Stomach smooth muscle (tissue), 2 donors: ENCODE measurements around the gene ETV6.
A peak's percentile ranks its signal among the peaks of the same experiment; 100 is the strongest.

Experiments used
- H3K27ac ChIP-seq: one replicate; pipeline ENCODE4 v1.7.0; 2013; ENCODE audit warnings: mild to moderate bottlenecking, low read length, inconsistent platforms
- H3K27me3 ChIP-seq, 2 donors: one replicate each; pipeline ENCODE4 v1.7.0; 2013; ENCODE audit warnings: low read length in 2 of 2; ENCODE audit not compliant: insufficient read depth in 2 of 2, control insufficient read depth in 1 of 2
- H3K36me3 ChIP-seq, 2 donors: one replicate each; pipeline ENCODE4 v1.7.0; 2013; ENCODE audit warnings: low read length in 2 of 2; ENCODE audit not compliant: control insufficient read depth in 2 of 2, insufficient read depth in 2 of 2
- H3K4me1 ChIP-seq: one replicate; pipeline ENCODE4 v1.7.0; 2013; ENCODE audit warnings: low read length; ENCODE audit not compliant: control insufficient read depth, insufficient read depth
- H3K4me3 ChIP-seq, 2 donors: one replicate each; pipeline ENCODE4 v1.7.0; 2013; ENCODE audit warnings: low read length in 2 of 2
- H3K9ac ChIP-seq, 2 donors: one replicate each; pipeline ENCODE4 v1.7.0; 2013; ENCODE audit warnings: low read length in 2 of 2, mild to moderate bottlenecking in 1 of 2
- H3K9me3 ChIP-seq, 2 donors: one replicate each; pipeline ENCODE4 v1.7.0; 2013; ENCODE audit warnings: low read length in 2 of 2; ENCODE audit not compliant: control insufficient read depth in 2 of 2
- donor health status: healthy.
- donor health status: Pancreatic carcinoma.

ETV6 gene

GRCh38 chr12:11714626-11715025, 65.2 kb downstream of the ETV6 start:
- Histone ChIP-seq H3K27ac (no peak overlapping the region), H3K9ac (no peak overlapping the region), H3K4me1 (peaks cover 32% of the 10 kb centered on the region), H3K9me3 (no peaks in the 10 kb centered on the region), H3K27me3 (no peaks in the 10 kb centered on the region), H3K36me3 (peaks cover 0 to 5% of the 10 kb centered on the region in 2 donors), H3K4me3 (no peak overlapping the region)

DNA sequence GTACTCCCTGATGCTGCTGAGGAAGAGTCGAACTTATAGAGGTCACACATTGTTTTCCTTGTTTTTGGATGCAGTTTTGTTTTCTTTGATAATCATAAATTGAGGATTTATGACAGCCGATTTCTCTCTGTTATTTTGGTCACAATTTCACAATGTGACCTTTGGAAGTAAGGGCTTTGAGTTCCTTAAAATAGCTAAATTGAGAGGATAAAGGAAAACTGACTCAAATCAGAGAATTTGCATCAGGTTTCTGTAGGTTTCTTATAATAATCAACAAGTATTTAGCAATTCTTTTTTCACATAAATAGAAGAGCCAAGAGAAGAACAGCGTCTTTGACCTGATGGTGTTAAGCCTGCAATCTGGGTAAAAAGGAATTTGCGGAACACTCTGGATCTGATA, 66.1 kb downstream of the ETV6 start:
- no peak overlapping the region for H3K9ac ChIP-seq
- no peak overlapping the region for H3K4me3 ChIP-seq
- H3K9me3 ChIP-seq: no peaks in the 10 kb centered on the region
- peaks cover 0 to 5% of the 10 kb centered on the region in 2 donors for H3K36me3 ChIP-seq
- H3K27me3 ChIP-seq: no peaks in the 10 kb centered on the region
- peaks cover 33% of the 10 kb centered on the region for H3K4me1 ChIP-seq
- no peak overlapping the region for H3K27ac ChIP-seq

GRCh38 chr12:11716794-11717518, 67.5 kb downstream of the ETV6 start:
- H3K4me1 ChIP-seq: peaks cover 33% of the 10 kb centered on the region
- no peaks in the 10 kb centered on the region for H3K9me3 ChIP-seq
- H3K27ac ChIP-seq: no peak overlapping the region
- no peak overlapping the region for H3K9ac ChIP-seq
- peaks cover 0 to 5% of the 10 kb centered on the region in 2 donors for H3K36me3 ChIP-seq
- H3K4me3 ChIP-seq: no peak overlapping the region
- no peaks in the 10 kb centered on the region for H3K27me3 ChIP-seq

DNA sequence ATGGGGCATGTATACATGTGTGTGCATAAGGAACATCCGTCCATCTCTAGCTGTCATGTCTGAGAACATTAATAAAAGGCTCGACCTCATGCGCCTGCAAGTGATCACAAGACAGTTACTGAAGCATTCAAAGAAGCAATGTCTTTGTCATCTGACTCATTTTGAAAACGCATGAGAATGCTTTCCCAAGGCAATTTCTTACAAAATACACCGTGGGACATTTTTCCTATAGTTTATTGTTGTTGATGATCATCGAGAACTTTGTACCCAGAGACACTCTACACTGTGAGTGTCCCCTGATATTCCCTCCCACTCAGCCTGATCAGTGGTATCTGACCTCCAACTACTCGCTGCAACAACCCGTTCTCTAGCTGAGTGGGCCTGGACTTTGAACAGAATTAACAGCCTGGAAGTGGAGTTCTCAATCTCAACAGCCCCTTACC, 68.1 kb downstream of the ETV6 start:
- no peak overlapping the region for H3K27ac ChIP-seq
- H3K9ac ChIP-seq: no peak overlapping the region
- H3K36me3 ChIP-seq: peaks cover 0 to 4% of the 10 kb centered on the region in 2 donors
- H3K9me3 ChIP-seq: no peaks in the 10 kb centered on the region
- H3K4me3 ChIP-seq: no peak overlapping the region
- H3K4me1 ChIP-seq: peaks cover 34% of the 10 kb centered on the region
- H3K27me3 ChIP-seq: no peaks in the 10 kb centered on the region

GRCh38 chr12:11718105-11718504, 68.6 kb downstream of the ETV6 start:
- Histone ChIP-seq H3K9ac (no peak overlapping the region), H3K4me3 (no peak overlapping the region), H3K27ac (peak overlapping the region; percentile 87), H3K27me3 (no peaks in the 10 kb centered on the region), H3K9me3 (no peaks in the 10 kb centered on the region), H3K4me1 (peaks cover 37% of the 10 kb centered on the region), H3K36me3 (no peaks in the 10 kb centered on the region)

- Histone ChIP-seq H3K4me1 (peaks cover 39% of the 10 kb centered on the region), H3K9ac (no peak overlapping the region), H3K9me3 (no peaks in the 10 kb centered on the region), H3K4me3 (peak overlapping the region in 1 of 2 donors; percentile 40), H3K36me3 (no peaks in the 10 kb centered on the region), H3K27ac (peak overlapping the region; percentile 87), H3K27me3 (no peaks in the 10 kb centered on the region)
Measured at GRCh38 chr12:11718768-11719253, 69.3 kb downstream of the ETV6 start.

GRCh38 chr12:11719678-11720099, 70.2 kb downstream of the ETV6 start:
- H3K27me3 ChIP-seq: no peaks in the 10 kb centered on the region
- peaks cover 48% of the 10 kb centered on the region for H3K4me1 ChIP-seq
- peak overlapping the region in 1 of 2 donors; percentile 40 for H3K4me3 ChIP-seq
- no peaks in the 10 kb centered on the region for H3K9me3 ChIP-seq
- peak overlapping the region; percentile 18 to 51 for H3K9ac ChIP-seq
- H3K36me3 ChIP-seq: no peaks in the 10 kb centered on the region
- peak overlapping the region; percentile 87 for H3K27ac ChIP-seq

- H3K9ac ChIP-seq: no peak overlapping the region
- H3K36me3 ChIP-seq: no peaks in the 10 kb centered on the region
- no peak overlapping the region for H3K4me3 ChIP-seq
- H3K4me1 ChIP-seq: peaks cover 54% of the 10 kb centered on the region
- H3K27ac ChIP-seq: no peak overlapping the region
- H3K9me3 ChIP-seq: no peaks in the 10 kb centered on the region
- H3K27me3 ChIP-seq: no peaks in the 10 kb centered on the region
Measured at GRCh38 chr12:11722071-11722470, 72.6 kb downstream of the ETV6 start.

DNA sequence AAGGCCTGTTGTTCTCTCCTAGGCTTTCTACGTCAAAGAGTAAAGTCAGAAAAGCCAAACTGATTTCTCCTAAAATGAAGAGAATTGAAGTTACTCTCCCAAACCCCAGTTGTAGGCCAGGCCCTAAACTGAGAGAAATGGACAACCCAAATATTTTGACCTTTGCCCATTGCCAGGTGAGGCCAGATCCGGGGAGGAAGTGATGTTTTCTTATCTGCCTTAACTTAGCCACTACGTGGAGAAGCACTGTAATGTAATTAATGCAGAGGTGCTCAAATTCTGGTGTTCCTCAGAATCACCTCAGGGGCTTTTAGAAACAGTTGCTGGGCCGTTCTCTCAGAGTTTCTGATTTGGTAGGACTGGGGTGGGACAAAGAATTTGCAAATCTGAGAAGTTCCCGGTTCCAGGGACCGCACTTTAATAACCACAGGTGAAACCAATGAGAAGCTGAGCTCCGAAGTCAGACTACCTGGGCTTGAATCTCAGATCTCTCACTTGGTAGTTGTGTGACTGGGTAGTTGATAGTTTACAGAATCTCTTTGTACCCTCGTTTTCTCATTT, 73.2 kb downstream of the ETV6 start:
- Histone ChIP-seq H3K4me3 (no peak overlapping the region), H3K9ac (no peak overlapping the region), H3K9me3 (no peaks in the 10 kb centered on the region), H3K27ac (no peak overlapping the region), H3K36me3 (no peaks in the 10 kb centered on the region), H3K4me1 (peaks cover 54% of the 10 kb centered on the region), H3K27me3 (no peaks in the 10 kb centered on the region)

- H3K27ac ChIP-seq: peak overlapping the region; percentile 49
- no peaks in the 10 kb centered on the region for H3K36me3 ChIP-seq
- peaks cover 44% of the 10 kb centered on the region for H3K4me1 ChIP-seq
- peak overlapping the region in 1 of 2 donors; percentile 8 for H3K4me3 ChIP-seq
- H3K9me3 ChIP-seq: no peaks in the 10 kb centered on the region
- no peaks in the 10 kb centered on the region for H3K27me3 ChIP-seq
- H3K9ac ChIP-seq: no peak overlapping the region
Measured at GRCh38 chr12:11723993-11724392, 74.5 kb downstream of the ETV6 start.

GRCh38 chr12:11724888-11725311, 75.4 kb downstream of the ETV6 start:
- no peaks in the 10 kb centered on the region for H3K36me3 ChIP-seq
- peak overlapping the region; percentile 29 to 42 for H3K9ac ChIP-seq
- peak overlapping the region; percentile 49 for H3K27ac ChIP-seq
- no peaks in the 10 kb centered on the region for H3K27me3 ChIP-seq
- H3K4me3 ChIP-seq: peak overlapping the region; percentile 36 to 52
- H3K4me1 ChIP-seq: peaks cover 35% of the 10 kb centered on the region
- H3K9me3 ChIP-seq: no peaks in the 10 kb centered on the region
